ENCODE results near the gene RAB11FIP3. TPM values are rescaled to one million over a fixed set of nuclear protein-coding genes. Genes with fewer than 3 reads are reported as not detected.

RAB11FIP3 gene
- total and polyA plus RNA-seq, 9 of the 15 experiments (the other 6 are each of a cell fraction or from before 2014, with no cell fraction given), result 0.46 to 13.1 (median 4.3) TPM

- TF ChIP-seq, protein P1, sequence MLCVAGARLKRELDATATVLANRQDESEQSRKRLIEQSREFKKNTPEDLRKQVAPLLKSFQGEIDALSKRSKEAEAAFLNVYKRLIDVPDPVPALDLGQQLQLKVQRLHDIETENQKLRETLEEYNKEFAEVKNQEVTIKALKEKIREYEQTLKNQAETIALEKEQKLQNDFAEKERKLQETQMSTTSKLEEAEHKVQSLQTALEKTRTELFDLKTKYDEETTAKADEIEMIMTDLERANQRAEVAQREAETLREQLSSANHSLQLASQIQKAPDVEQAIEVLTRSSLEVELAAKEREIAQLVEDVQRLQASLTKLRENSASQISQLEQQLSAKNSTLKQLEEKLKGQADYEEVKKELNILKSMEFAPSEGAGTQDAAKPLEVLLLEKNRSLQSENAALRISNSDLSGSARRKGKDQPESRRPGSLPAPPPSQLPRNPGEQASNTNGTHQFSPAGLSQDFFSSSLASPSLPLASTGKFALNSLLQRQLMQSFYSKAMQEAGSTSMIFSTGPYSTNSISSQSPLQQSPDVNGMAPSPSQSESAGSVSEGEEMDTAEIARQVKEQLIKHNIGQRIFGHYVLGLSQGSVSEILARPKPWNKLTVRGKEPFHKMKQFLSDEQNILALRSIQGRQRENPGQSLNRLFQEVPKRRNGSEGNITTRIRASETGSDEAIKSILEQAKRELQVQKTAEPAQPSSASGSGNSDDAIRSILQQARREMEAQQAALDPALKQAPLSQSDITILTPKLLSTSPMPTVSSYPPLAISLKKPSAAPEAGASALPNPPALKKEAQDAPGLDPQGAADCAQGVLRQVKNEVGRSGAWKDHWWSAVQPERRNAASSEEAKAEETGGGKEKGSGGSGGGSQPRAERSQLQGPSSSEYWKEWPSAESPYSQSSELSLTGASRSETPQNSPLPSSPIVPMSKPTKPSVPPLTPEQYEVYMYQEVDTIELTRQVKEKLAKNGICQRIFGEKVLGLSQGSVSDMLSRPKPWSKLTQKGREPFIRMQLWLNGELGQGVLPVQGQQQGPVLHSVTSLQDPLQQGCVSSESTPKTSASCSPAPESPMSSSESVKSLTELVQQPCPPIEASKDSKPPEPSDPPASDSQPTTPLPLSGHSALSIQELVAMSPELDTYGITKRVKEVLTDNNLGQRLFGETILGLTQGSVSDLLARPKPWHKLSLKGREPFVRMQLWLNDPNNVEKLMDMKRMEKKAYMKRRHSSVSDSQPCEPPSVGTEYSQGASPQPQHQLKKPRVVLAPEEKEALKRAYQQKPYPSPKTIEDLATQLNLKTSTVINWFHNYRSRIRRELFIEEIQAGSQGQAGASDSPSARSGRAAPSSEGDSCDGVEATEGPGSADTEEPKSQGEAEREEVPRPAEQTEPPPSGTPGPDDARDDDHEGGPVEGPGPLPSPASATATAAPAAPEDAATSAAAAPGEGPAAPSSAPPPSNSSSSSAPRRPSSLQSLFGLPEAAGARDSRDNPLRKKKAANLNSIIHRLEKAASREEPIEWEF (CRISPR knock-in tag; IDR thresholded peaks at IDR 0.05), result no peak
- TF ChIP-seq SAP30 (IDR thresholded peaks at IDR 0.05; ENCODE audit: borderline replicate concordance, insufficient read depth, low read depth, low read length, poor library complexity, severe bottlenecking), result peak; percentile 55
- peak; percentile 45 for TF ChIP-seq HCFC1 (IDR thresholded peaks at IDR 0.05; ENCODE audit: low read depth, low read length)
- TF ChIP-seq, protein P2, sequence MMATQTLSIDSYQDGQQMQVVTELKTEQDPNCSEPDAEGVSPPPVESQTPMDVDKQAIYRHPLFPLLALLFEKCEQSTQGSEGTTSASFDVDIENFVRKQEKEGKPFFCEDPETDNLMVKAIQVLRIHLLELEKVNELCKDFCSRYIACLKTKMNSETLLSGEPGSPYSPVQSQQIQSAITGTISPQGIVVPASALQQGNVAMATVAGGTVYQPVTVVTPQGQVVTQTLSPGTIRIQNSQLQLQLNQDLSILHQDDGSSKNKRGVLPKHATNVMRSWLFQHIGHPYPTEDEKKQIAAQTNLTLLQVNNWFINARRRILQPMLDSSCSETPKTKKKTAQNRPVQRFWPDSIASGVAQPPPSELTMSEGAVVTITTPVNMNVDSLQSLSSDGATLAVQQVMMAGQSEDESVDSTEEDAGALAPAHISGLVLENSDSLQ (IDR thresholded peaks at IDR 0.05), result 0 out of 2 replicates have a peak, but pooled peaks have one; percentile 32
- peak; percentile 11 for TF ChIP-seq CCNT2 (IDR thresholded peaks at IDR 0.05; ENCODE audit: borderline replicate concordance, extremely low read depth, insufficient read length, low read depth, low read length)
- peak; percentile 71 for TF ChIP-seq POLR2G (IDR thresholded peaks at IDR 0.05; ENCODE audit: low read depth, low read length)
- no peak for TF ChIP-seq HDGF (IDR thresholded peaks at IDR 0.05)
- TF ChIP-seq, protein P3, sequence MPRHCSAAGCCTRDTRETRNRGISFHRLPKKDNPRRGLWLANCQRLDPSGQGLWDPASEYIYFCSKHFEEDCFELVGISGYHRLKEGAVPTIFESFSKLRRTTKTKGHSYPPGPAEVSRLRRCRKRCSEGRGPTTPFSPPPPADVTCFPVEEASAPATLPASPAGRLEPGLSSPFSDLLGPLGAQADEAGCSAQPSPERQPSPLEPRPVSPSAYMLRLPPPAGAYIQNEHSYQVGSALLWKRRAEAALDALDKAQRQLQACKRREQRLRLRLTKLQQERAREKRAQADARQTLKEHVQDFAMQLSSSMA (CRISPR knock-in tag; IDR thresholded peaks at IDR 0.05), result 0 out of 2 replicates have a peak, but pooled peaks have one; percentile 43
- TF ChIP-seq ZNF639 (CRISPR knock-in tag; conservative IDR thresholded peaks at IDR 0.05 in 1 of 2, IDR thresholded peaks at IDR 0.05 in 1 of 2), result 0 out of 4 replicates have a peak, but pooled peaks of 1 of the 2 experiments have one; percentile 45
- TF ChIP-seq GATAD2B (IDR thresholded peaks at IDR 0.05; ENCODE audit: borderline replicate concordance), result 0 out of 2 replicates have a peak, but pooled peaks have one; percentile 58
- TF ChIP-seq SIN3A (IDR thresholded peaks at IDR 0.05; ENCODE audit: borderline replicate concordance in 2 of 2, control insufficient read depth in 1 of 2, low read depth in 2 of 2, low read length in 2 of 2), result peak; percentile 58 to 63; a peak in 2 of 4 replicates
- TF ChIP-seq TBP (optimal IDR thresholded peaks at IDR 0.05; ENCODE audit: low read depth, low read length), result peak; percentile 34
- TF ChIP-seq NR2C2 (CRISPR knock-in tag; IDR thresholded peaks at IDR 0.05), result no peak
- peak; percentile 31; the same call in 1 of the 2 replicates for TF ChIP-seq NR2C2 (tag; IDR thresholded peaks at IDR 0.05)
- peak; percentile 79 for TF ChIP-seq RBBP5 (IDR thresholded peaks at IDR 0.05; ENCODE audit: borderline replicate concordance, insufficient read depth, low read length, poor library complexity, severe bottlenecking)
- peak; percentile 63; the same call in 1 of the 2 replicates for TF ChIP-seq ZBTB7A (IDR thresholded peaks at IDR 0.05; ENCODE audit: borderline replicate concordance, control insufficient read depth, low read depth, low read length)
Measured at GRCh38 chr16:569445-570254, 144.2 kb downstream of the RAB11FIP3 start, which contains the start of gene PIGQ (continued).

Measured in K562 (cell line).